Glutamatergic neuron (in vitro differentiated cells): ENCODE data around the gene RCN2. TPM values are rescaled to one million over a fixed set of nuclear protein-coding genes. Genes with fewer than 3 reads are reported as not detected.

Source experiments
- DNase-seq: peaks from one replicate; pipeline ENCODE4 v3.0.0; 2022
- H3K27ac Mint-ChIP-seq: one replicate; pipeline ENCODE4 v1.8.0; 2020; ENCODE audit warnings: mild to moderate bottlenecking, mixed read lengths, inconsistent platforms; ENCODE audit not compliant: unreplicated experiment
- H3K27me3 Mint-ChIP-seq: one replicate; pipeline ENCODE4 v1.8.0; 2020; ENCODE audit warnings: mild to moderate bottlenecking, moderate library complexity, mixed read lengths, inconsistent platforms; ENCODE audit not compliant: unreplicated experiment
- H3K36me3 Mint-ChIP-seq: one replicate; pipeline ENCODE4 v1.8.0; 2020; ENCODE audit warnings: mild to moderate bottlenecking, mixed read lengths, inconsistent platforms; ENCODE audit not compliant: unreplicated experiment
- H3K4me1 Mint-ChIP-seq: one replicate; pipeline ENCODE4 v1.8.0; 2020; ENCODE audit warnings: mild to moderate bottlenecking, low read depth, mixed read lengths, inconsistent platforms; ENCODE audit not compliant: unreplicated experiment
- H3K4me3 Mint-ChIP-seq: one replicate; pipeline ENCODE4 v1.8.0; 2020; ENCODE audit warnings: mild to moderate bottlenecking, mixed read lengths, inconsistent platforms; ENCODE audit not compliant: unreplicated experiment
- H3K9me3 Mint-ChIP-seq: one replicate; pipeline ENCODE4 v1.8.0; 2020; ENCODE audit warnings: mild to moderate bottlenecking, moderate library complexity, mixed read lengths, inconsistent platforms; ENCODE audit not compliant: unreplicated experiment
- total RNA-seq: library from RNA; stranded (reverse); fragmentation: NEBNext Ultra II Directional; extraction: Animal tissue kit (Norgen Biotek cat#: 25700); gene quantifications from one replicate; pipeline ENCODE4 v1.2.1, GENCODE V29; 2021; ENCODE audit not compliant: unreplicated experiment
- TF ChIP-seq, protein P1 (sequence below): fragments of 200-600 bp; sonication (generic); IDR thresholded peaks from one replicate; pipeline ENCODE4 v1.5.0; 2021; ENCODE audit not compliant: partially characterized antibody, unreplicated experiment

The RCN2 gene
- total RNA-seq, 1 donor from 2014 or later: 137 TPM

DNA sequence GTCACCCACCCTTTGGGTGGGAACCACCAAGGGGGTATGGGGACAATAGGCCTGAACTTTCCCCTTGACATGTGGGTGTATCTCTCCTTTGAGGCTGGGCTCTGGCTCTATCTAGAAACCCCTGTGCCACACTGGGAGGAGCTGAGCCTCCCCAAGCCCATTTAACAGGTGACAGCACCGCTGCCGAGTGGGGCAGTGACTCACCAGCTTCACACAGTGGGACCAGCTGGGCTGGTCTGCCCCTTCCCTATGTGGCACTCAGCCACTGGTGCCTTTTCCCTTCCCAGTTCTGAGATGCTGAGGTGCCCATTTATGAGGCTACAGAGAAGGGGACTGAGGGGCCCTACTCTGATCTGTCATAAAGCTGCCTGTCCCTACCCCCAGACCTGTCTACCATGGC is 68.4 kb downstream of the RCN2 start:
- TF ChIP-seq, protein P1, sequence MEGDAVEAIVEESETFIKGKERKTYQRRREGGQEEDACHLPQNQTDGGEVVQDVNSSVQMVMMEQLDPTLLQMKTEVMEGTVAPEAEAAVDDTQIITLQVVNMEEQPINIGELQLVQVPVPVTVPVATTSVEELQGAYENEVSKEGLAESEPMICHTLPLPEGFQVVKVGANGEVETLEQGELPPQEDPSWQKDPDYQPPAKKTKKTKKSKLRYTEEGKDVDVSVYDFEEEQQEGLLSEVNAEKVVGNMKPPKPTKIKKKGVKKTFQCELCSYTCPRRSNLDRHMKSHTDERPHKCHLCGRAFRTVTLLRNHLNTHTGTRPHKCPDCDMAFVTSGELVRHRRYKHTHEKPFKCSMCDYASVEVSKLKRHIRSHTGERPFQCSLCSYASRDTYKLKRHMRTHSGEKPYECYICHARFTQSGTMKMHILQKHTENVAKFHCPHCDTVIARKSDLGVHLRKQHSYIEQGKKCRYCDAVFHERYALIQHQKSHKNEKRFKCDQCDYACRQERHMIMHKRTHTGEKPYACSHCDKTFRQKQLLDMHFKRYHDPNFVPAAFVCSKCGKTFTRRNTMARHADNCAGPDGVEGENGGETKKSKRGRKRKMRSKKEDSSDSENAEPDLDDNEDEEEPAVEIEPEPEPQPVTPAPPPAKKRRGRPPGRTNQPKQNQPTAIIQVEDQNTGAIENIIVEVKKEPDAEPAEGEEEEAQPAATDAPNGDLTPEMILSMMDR: no peak
- no peak overlapping the region for H3K27ac Mint-ChIP-seq
- peaks cover 4% of the 10 kb centered on the region for H3K27me3 Mint-ChIP-seq
- no peak overlapping the region for H3K4me3 Mint-ChIP-seq
- no peaks in the 10 kb centered on the region for H3K9me3 Mint-ChIP-seq
- DNase-seq: no peak
- H3K36me3 Mint-ChIP-seq: no peaks in the 10 kb centered on the region
- H3K4me1 Mint-ChIP-seq: peaks cover 2% of the 10 kb centered on the region

DNA sequence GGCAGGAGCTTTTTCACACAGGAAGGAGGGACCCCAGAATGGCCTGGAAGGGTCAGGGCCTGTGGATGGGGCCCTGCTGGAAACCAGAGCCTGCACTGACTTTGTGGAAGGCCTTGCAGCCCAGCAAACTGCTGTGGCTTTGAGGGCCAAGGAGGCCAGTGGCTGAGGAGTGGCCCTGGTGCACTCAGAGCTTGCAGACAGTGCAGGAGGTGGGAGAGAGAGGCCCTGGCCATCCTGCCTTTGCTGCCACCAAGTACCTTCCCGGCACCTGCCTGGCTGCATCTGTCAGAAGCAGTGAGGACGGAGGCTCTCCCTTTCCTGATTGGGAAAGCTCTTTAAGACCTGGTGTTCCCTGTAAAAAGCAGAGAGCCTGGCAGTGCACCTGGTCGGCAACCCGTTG is 69.8 kb downstream of the RCN2 start:
- Mint-ChIP-seq H3K36me3 (no peaks in the 10 kb centered on the region), H3K4me3 (no peak overlapping the region), H3K4me1 (peaks cover 2% of the 10 kb centered on the region), H3K27me3 (peaks cover 4% of the 10 kb centered on the region), H3K9me3 (no peaks in the 10 kb centered on the region), H3K27ac (no peak overlapping the region)
- TF ChIP-seq, protein P1: no peak
- DNase-seq: no peak

DNA sequence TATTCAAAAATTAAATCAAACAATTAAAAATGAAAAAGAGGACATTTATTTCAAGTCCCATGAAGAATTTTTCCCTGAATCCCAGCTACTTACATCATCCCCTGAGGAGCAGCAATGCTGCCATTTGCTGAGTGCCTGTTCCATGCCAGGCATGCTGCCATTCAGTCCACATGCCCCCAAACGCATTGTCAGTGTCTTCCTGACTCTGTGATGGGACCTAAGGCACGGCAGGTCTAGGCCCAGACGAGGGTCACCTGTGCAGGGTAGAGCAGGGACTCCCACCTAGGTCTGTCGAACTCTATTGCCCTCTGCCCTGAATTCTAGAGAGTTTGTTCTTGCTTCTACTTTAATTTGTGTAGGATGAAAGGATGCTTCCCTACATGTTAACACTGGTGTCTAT is 70.4 kb downstream of the RCN2 start:
- Mint-ChIP-seq H3K4me3 (no peak overlapping the region), H3K36me3 (no peaks in the 10 kb centered on the region), H3K4me1 (peaks cover 2% of the 10 kb centered on the region), H3K27ac (no peak overlapping the region), H3K9me3 (no peaks in the 10 kb centered on the region), H3K27me3 (peaks cover 4% of the 10 kb centered on the region)
- DNase-seq: no peak
- TF ChIP-seq, protein P1: no peak

DNA sequence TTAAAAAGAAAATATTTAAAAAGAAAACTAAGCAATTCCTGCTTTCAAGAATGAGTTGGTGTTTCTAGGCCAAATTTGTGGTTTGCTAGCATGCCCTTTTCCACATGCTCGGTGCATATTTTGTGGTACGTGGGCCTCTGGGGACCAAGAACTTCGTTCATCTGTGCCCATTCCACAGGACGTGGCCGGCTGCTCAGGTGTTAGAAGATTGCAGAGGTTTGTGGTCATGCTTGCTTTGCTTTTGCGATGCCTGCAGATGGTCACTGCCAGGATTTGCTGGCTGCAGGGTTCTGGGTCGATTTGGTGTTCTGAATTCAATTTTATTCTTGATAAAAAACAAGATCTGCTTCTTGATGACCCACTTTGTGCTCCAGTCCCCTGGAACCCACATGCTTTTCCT is 70.9 kb downstream of the RCN2 start:
- Mint-ChIP-seq H3K36me3 (no peaks in the 10 kb centered on the region), H3K4me3 (no peak overlapping the region), H3K27me3 (peaks cover 4% of the 10 kb centered on the region), H3K9me3 (no peaks in the 10 kb centered on the region), H3K27ac (no peak overlapping the region), H3K4me1 (peaks cover 2% of the 10 kb centered on the region)
- no peak for DNase-seq
- TF ChIP-seq, protein P1: no peak

DNA sequence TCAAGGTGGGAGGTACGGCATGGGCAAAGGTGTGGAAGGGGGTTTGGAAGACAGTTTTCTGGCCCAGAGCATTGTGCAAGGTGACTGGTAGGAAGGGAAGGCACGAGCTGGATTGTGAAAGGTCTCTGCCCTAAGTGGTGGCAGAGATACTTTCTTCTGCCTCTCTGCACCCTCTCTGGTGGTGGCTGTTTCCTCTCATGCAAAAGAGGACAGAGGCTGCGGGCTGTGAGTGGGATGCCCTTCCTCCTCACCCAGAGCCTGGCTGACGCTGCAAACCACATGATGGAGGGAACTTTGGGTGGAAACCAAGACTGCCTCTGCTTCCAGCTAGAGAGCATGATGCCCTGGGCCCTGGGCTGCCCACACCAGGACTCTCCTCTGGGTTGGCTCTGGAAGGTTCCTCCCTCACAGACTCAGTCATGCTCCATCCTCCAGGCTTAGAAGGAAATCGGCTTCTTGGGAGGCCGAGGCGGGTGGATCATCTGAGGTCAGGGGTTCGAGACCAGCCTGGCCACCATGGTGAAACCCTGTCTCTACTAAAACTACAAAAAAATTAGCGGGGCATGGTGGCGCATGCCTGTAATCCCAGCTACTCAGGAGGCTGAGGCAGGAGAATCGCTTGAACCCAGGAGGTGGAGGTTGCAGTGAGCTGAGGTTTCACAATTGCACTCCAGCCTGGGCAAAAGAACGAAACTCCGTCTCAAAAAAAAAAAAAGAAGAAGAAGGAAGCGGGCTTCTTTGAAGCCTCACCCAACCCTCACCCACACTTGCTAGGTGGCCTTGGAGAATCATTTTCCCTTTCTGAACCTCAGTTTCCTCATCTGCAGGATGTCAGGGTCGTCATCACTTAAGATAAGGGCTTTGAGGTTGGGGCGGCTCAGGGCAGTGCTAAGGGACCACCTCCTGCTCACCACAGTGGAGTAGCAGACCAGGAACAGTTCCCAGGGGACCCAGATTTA is 71.7 kb downstream of the RCN2 start:
- peaks cover 2% of the 10 kb centered on the region for H3K4me1 Mint-ChIP-seq
- no peaks in the 10 kb centered on the region for H3K36me3 Mint-ChIP-seq
- H3K27ac Mint-ChIP-seq: no peak overlapping the region
- peaks cover 4% of the 10 kb centered on the region for H3K27me3 Mint-ChIP-seq
- H3K9me3 Mint-ChIP-seq: no peaks in the 10 kb centered on the region
- TF ChIP-seq, protein P1: no peak
- no peak overlapping the region for H3K4me3 Mint-ChIP-seq
- no peak for DNase-seq
